NCI-H2227 (cell line): Measurements from ENCODE around the gene FOXN1.
A peak's percentile ranks its signal among the peaks of the same experiment; 100 is the strongest.

Experiments used
- DNase-seq: peaks from one replicate; lab custom pipeline; 2025; ENCODE audit not compliant: unreplicated experiment; lab: John Stamatoyannopoulos, UW

The FOXN1 gene

GRCh38 chr17:28545787-28546415, 39.8 kb downstream of the FOXN1 start:
- DNase-seq, result no peak

DNA sequence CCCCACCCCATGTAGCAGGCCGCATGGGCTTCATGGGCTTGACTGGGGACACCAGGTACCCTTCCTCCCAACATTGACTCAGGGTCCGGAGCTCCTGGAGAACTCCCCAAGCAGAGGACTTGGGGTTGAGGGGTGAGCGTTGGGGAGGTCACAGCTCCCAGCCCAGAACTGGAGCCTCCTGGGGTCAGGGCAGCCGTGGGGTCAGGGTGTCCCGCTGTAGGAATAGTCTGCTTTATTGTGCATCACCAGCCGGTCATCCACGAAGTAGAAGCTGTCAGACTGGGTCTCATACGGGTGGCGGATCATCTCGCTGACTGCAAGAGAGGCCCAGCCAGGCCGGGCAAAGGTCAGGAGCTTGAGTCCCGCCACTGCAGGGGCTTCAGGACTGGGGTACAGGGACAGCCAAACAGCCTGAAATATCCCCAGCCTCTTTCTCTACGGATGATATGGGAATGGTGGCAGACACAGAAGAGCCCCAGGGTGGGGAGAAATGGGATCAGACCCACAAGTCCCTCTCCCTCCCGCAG, 41.0 kb downstream of the FOXN1 start:
- DNase-seq, result no peak

DNA sequence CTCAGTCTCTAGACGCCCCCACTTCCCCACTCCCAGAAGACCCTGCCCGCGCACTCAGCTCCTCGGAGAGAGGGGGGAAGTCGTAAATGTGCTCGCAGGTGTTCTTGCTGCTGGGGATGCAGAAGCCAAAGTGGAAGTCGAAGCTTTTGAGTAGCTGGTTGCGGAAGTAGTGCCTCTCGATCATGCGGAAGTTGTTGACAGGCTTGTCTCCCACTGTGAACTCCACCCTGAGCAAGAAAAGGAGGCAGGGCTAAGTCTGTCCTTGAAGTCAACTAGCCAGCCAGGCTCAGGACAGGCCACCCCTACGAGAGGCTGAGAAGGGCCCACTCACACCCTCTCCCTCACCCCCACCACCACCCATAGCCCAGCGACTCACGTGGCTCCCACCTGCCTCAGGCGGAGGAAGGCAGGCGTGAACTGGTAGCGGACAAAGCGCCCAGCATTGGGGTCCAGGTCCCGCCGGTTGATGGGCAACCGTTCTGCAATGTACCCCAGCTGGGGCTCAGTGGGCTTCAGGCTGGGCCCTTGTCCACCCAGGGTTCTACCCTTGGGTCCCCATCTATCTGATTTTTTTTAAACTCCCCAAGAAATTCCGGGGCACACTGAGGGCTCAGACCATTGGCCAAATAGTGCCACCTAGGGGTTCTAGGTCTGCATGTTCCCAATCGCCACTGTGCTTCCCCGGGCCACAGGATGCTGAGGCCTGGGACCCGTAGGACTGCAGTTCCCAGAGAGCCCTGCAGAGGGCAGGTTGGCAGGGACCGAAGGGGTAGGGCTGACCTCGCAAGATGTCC, 41.7 kb downstream of the FOXN1 start:
- peak; percentile 62 for DNase-seq

DNA sequence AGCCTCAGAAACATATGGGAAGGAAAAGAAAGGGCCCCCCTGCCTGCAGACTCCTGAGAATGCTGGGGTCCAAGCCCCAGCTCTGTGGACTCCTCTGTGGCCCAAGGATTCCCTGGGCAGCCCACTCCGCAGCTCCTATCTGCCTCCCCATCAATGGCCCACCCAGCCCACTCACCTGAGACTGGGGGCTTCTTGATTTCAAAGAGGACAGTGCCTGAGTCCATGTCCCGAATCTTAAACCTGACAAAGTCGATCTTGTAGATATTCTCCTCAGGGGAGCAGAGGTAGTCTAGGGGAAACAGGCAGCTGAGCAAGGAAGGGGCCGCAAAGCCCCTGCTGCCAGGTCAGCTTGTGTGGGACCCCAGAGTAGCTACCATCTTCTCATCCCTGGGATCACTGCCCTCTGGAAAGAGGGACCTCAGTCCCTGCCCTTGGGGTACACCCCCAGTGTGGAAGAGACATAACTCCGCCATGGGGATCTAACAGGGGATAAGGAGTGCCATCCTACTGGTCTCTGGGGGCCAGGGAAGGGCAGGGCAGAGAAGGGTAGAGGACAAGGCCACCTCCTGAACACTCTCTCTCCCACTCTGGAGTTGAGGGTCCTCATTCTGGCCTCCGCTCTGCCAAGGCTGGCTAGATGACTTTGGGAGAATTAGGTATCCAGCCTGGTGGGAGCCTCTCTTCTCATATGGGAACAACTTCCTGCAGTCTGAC, 42.4 kb downstream of the FOXN1 start:
- no peak for DNase-seq

DNA sequence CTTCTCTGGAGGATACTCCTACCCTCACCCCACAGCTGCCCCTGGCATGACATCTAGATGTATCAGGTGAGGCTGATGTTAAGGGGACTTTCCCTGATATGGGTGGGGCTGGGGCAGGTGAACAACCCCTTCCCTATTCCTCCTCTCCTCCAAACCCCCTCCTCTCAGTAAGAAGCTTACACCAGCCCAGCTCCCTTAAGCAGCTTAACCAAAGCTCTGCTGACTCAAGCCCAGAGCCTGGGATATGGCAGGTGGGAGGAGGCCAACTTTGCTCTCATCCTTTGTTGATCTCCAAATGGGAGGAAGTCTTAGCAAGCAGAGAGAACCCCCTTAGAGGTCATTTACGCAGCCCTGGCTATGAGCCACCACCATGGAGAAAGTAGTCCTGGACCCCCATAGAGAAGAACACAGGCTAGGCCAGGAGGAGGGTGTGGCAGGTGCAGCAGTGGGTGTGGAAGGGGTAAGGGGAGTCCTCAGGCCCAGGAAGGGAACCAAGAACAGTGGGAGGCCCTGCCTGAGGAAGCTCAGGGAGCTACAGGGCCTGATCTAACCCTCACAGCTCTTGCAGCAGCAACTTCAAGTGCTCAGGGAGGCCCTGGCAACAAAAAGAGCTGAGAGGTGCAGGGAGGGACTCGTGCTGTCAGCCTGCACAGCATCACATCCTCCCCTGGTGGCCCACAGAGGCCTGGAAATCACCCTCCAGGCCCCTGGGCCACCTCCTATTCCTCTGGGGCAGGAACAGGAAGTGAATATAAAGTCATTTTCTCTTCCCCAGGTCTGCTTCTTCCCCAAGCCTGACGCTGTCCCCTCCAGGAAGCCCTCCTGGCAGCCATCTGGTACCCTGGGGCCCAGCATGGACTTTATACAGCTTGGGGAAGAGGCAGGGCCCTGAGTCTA, 43.3 kb downstream of the FOXN1 start:
- no peak for DNase-seq

GRCh38 chr17:28550858-28551257, 44.7 kb downstream of the FOXN1 start:
- DNase-seq, result no peak

DNA sequence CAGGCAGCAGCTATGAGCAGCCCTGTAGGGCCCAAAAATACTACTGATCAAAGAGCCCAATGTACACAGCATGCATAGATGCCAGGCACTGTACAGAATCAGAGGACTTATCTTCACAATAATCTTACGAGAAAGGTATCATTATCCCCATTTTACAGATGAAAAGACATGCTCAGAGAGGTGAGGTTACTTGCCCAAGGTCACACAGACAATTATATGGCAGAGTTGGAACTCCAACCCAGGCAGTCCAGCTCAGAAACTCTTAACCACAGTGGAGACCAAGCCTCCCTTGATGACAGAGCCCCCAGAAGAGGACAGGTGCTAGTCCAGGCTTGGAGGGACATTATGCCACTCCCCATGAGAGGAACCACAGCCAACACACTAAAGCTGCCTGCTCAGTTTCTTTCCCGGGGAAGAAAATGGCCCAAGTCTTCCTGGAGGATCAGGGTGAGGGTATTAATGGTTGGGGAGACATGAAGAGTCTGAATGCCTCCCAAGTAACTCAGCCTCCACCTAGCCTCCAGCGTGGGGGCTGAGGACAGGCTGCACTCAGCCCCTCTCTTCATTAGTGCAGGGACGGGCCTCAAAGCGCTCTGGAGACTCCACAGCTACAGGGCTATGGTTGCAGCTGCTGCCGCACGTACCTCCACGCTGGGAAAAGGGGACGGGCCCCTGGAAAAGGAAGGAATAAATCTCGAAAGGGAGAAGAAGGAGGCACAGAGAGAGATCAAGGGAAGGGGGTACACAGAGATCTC, 45.5 kb downstream of the FOXN1 start:
- DNase-seq, result peak; percentile 18

- DNase-seq, result peak; percentile 80
Measured at GRCh38 chr17:28552176-28552999, 46.2 kb downstream of the FOXN1 start, which contains the start of gene UNC119. Gene UNC119, minus strand, starts transcription at chr17:28552624. Its CDS starts 67 bp downstream, at chr17:28552557.

- DNase-seq, result no peak
Measured at GRCh38 chr17:28553000-28553505, 46.9 kb downstream of the FOXN1 start.

DNA sequence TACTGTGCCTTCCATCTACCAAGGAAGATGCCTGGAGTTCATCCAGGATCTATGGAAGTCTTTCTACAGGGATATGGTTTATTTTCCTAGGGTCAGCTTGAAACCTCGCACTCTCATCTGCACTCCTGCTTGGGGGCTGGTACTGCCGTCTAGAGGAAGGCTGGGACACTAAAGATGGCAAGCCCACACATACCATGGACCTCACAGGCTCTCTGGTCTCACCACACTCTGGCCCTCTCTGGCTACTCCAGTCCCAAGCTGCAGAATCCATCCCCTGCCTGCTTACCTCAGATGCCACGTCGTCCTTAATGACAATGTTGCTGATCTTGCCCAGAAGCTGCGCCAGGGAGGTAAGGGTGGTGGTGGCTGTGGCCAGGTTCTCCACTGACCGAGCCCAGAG, 48.4 kb downstream of the FOXN1 start:
- no peak for DNase-seq

GRCh38 chr17:28555022-28555421, 48.9 kb downstream of the FOXN1 start:
- DNase-seq, result no peak

- no peak for DNase-seq
Measured at GRCh38 chr17:28563475-28563874, 57.3 kb downstream of the FOXN1 start.

DNA sequence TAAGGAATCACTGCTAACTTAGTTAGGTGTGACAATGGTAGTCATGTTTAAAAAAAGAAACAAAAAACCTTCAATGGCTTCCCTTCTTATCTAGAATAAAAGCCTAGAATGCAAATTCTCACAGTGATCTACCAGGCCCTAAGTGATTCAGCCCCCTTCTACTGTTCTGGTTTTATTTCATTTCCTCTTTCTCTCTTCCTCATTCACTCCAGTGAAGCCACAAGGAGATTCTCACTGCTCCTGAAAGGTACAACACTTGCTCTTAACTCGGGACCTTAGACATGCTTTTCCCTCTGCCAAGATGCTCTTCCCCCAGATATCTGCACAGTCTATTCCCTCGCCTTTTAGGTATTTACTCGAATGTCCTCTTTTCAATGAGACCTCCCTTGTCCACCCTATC, 61.5 kb downstream of the FOXN1 start:
- no peak for DNase-seq

DNA sequence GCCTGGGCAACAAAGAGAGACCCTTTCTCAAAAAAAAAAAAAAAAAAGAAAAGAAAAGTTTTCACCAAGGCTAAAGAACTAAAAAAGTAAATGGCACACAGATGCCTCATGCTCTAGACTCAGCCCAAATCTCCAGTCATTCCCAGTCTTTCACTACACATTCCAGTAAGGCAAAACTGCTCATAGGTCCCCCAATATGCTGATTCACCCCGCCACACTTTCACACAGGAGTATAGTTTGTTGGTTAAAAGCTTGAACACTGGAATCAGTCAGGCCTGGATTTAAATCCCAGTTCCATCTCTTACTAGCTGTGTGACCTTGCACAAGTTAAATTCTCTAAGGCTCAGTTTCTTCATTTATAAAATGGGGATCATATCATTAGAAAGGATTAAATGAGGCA, 63.3 kb downstream of the FOXN1 start:
- no peak for DNase-seq

GRCh38 chr17:28570716-28571360, 64.7 kb downstream of the FOXN1 start:
- peak; percentile 14 for DNase-seq

DNA sequence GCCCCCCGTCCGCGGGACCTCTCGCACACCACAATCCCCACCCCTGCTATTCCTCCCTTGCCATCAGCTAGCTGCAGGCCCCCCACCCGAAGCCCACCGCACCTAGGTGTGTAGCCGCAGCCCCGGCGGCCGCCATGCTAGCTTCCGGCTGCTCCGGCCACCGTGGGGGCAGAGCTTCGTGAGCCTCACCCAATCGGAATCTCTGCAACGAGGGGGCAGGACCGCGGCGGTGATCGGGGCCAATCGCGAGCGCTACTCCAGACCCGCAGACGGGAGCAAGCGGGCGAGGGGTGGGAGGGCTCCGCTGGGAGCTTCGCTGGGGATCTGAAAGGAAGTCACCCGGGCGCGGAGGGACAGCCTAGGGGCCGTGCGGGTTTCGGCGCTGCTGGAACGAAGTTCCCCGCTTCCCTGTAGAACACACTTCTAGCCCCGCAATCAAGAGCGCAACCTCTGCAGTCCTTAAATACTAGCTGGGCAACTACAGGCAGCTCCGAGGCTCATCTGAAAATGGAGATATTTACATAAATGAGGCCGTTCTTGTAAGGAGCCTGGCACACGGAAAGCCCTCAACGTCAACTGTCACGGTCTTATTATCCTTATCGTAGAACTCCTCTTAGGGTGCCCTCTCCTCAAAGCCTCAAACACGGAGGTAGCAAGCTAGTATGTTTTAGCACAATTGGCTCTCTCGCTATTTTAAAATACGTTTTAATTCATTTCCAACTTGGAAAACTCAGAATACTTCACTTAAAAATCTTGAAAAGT, 65.4 kb downstream of the FOXN1 start, which contains the start of gene PIGS:
Gene PIGS (minus strand): TSS at position 164 of the 762 bp plus-strand sequence. CDS start 28 bp downstream, at position 136.
- peak; percentile 92 for DNase-seq

- no peak for DNase-seq
Measured at GRCh38 chr17:28572259-28573039, 66.3 kb downstream of the FOXN1 start.
